K562 (cell line): Measurements from ENCODE around the gene GP1BB. TPM values are rescaled to one million over a fixed set of nuclear protein-coding genes. Genes with fewer than 3 reads are reported as not detected.

Experiments used
- BACH1 ChIP-seq: fragments of 200-800 bp; sonication (Bioruptor generic); IDR thresholded peaks from 2 replicates; pipeline ENCODE4 v1.6.1; 2016; ENCODE audit warnings: missing genetic modification characterization, missing compliant biosample characterization
- CCAR2 ChIP-seq: fragments of 200-400 bp; formaldehyde crosslinking; IDR thresholded peaks from 2 replicates; pipeline ENCODE4 v1.6.1; 2017; ENCODE audit warnings: mild to moderate bottlenecking, low read depth, low read length
- CHD4 ChIP-seq: fragments of 200-600 bp; sonication (generic); IDR thresholded peaks from 3 replicates; pipeline ENCODE4 v1.6.1; 2012; ENCODE audit warnings: low read depth, mild to moderate bottlenecking, mixed read lengths, low read length, inconsistent platforms; ENCODE audit not compliant: insufficient read depth, insufficient replicate concordance, poor library complexity, severe bottlenecking
- CREBBP ChIP-seq: IDR thresholded peaks from one replicate; pipeline ENCODE4 v1.6.1; 2012; ENCODE audit warnings: low read depth, mild to moderate bottlenecking, control low read depth, inconsistent platforms, low read length
- ETV6 ChIP-seq, 3 experiments: fragments of 150-350 bp in 1 of 3; sonication (generic) in 1 of 3; formaldehyde crosslinking in 1 of 3; IDR thresholded peaks; 2 replicates each; pipeline versions ENCODE4 v1.6.1 to v1.8.0; 2014 to 2022; ENCODE audit warnings: borderline replicate concordance in 2 of 3, low read depth in 2 of 3, antibody characterized with exemption in 1 of 3, low read length in 1 of 3, mild to moderate bottlenecking in 1 of 3, missing genetic modification reagents in 1 of 3
- EWSR1 ChIP-seq: fragments of 450-650 bp; IDR thresholded peaks from 2 replicates; pipeline ENCODE4 v1.6.1; 2018; ENCODE audit warnings: borderline replicate concordance, mild to moderate bottlenecking, low read depth, moderate library complexity; ENCODE audit not compliant: partially characterized antibody
- FOXA1 ChIP-seq: fragments of 450-650 bp; IDR thresholded peaks from 2 replicates; pipeline ENCODE4 v1.6.1; 2016; ENCODE audit warnings: mild to moderate bottlenecking, borderline replicate concordance
- ILK ChIP-seq: fragments of 450-650 bp; IDR thresholded peaks from 2 replicates; pipeline ENCODE4 v1.6.1; 2016; ENCODE audit warnings: missing genetic modification characterization, low read depth, mild to moderate bottlenecking, missing compliant biosample characterization, moderate library complexity, borderline replicate concordance
- NFIC ChIP-seq: fragments of 450-650 bp; IDR thresholded peaks from 2 replicates; pipeline ENCODE4 v1.6.1; 2017; ENCODE audit warnings: mild to moderate bottlenecking, inconsistent platforms
- POU5F1 ChIP-seq: fragments of 150-350 bp; IDR thresholded peaks from 2 replicates; pipeline ENCODE4 v1.6.1; 2014; ENCODE audit warnings: borderline replicate concordance, low read length, low read depth, mild to moderate bottlenecking; ENCODE audit not compliant: partially characterized antibody
- SETDB1 ChIP-seq: IDR thresholded peaks from one replicate; pipeline ENCODE4 v1.6.1; 2012; ENCODE audit warnings: low read length, control low read depth, inconsistent platforms
- SIN3B ChIP-seq: fragments of 450-650 bp; IDR thresholded peaks from 2 replicates; pipeline ENCODE4 v1.6.1; 2017; ENCODE audit warnings: low read depth, mild to moderate bottlenecking, moderate library complexity
- THRAP3 ChIP-seq: fragments of 450-650 bp; IDR thresholded peaks from 2 replicates; pipeline ENCODE4 v1.6.1; 2016; ENCODE audit warnings: mild to moderate bottlenecking, inconsistent platforms, borderline replicate concordance
- TOE1 ChIP-seq, 2 experiments: fragments of 450-650 bp in 1 of 2; sonication (generic) in 1 of 2; formaldehyde crosslinking in 1 of 2; IDR thresholded peaks; 2 replicates each; pipeline versions ENCODE4 v1.7.1 to v1.8.0; 2016 to 2022; ENCODE audit warnings: borderline replicate concordance in 2 of 2, mild to moderate bottlenecking in 2 of 2, antibody characterized with exemption in 1 of 2, inconsistent platforms in 1 of 2, low read depth in 1 of 2, missing genetic modification reagents in 1 of 2, moderate library complexity in 1 of 2
- TSHZ1 ChIP-seq: fragments of 250-450 bp; sonication (Bioruptor Pico); IDR thresholded peaks from 2 replicates; pipeline ENCODE4 v1.4.0; 2020; ENCODE audit warnings: mild to moderate bottlenecking, moderate library complexity
- USF1 ChIP-seq: sonication (generic); formaldehyde crosslinking; IDR thresholded peaks from 2 replicates; pipeline ENCODE4 v1.9.0; 2022; ENCODE audit warnings: mild to moderate bottlenecking, missing genetic modification reagents
- VEZF1 ChIP-seq: fragments of 200-800 bp; sonication (Bioruptor generic); IDR thresholded peaks from 2 replicates; pipeline ENCODE4 v1.6.1; 2017; ENCODE audit warnings: missing genetic modification characterization, missing compliant biosample characterization
- ZNF133 ChIP-seq: fragments of 250-450 bp; sonication (Bioruptor Pico); IDR thresholded peaks from 2 replicates; pipeline ENCODE4 v1.4.0; 2020; ENCODE audit warnings: mild to moderate bottlenecking
- polyA plus RNA-seq, 8 experiments: library from polyadenylated mRNA; depleted of rRNA in 4 of 8; stranded (reverse) in 5 of 8; unstranded in 3 of 8; fragments of >200 nt; fragmentation: Nextera tagmentation in 2 of 8; fragmentation: Illumina TruSeq in 1 of 8; extraction: Ambion mirVana in 2 of 8; extraction: Trizol in 1 of 8; gene quantifications; 2 replicates each; pipeline versions ENCODE4 v1.2.1 to v1.2.3, GENCODE V29; 2011 to 2014; ENCODE audit warnings: inconsistent platforms in 1 of 8, missing spikeins in 1 of 8
- total RNA-seq, 7 experiments: library from RNA; depleted of rRNA in 6 of 7; stranded (reverse); fragments of >200 nt in 6 of 7; fragmentation: Illumina TruSeq in 2 of 7; extraction: Trizol in 2 of 7; gene quantifications; 2 replicates each; pipeline versions ENCODE4 v1.2.1 to v1.2.3, GENCODE V29; 2011 to 2021; ENCODE audit warnings: low replicate concordance in 1 of 7

GP1BB gene
- total and polyA plus RNA-seq, 9 of the 15 experiments (the other 6 are each of a cell fraction or from before 2014, with no cell fraction given), result 0.69 to 162 (median 2.8) TPM

GRCh38 chr22:19680911-19681862 lies 42.2 kb upstream of the GP1BB start (continued):
- TF ChIP-seq CCAR2 (no peak), BACH1 (peak; percentile 81), ETV6 (IDR thresholded peaks at IDR 0.05; ENCODE audit: borderline replicate concordance in 1 of 2, low read depth in 2 of 2, low read length in 1 of 2) (peak in 1 of 2 experiments; percentile 39; a peak in 1 of 4 replicates), ETV6 (CRISPR knock-in tag; IDR thresholded peaks at IDR 0.05; ENCODE audit: borderline replicate concordance) (no peak), SIN3B (no peak), SETDB1 (no peak), TOE1 (IDR thresholded peaks at IDR 0.05; ENCODE audit: borderline replicate concordance) (0 out of 2 replicates have a peak, but pooled peaks have one; percentile 35), TOE1 (CRISPR knock-in tag; IDR thresholded peaks at IDR 0.05; ENCODE audit: borderline replicate concordance, low read depth) (no peak), TSHZ1 (CRISPR knock-in tag) (peak; percentile 76; the same call in 1 of the 2 replicates), ZNF133 (CRISPR knock-in tag) (0 out of 2 replicates have a peak, but pooled peaks have one; percentile 69), USF1 (peak; percentile 39; the same call in 1 of the 2 replicates), EWSR1 (no peak), CREBBP (no peak), ILK (tag) (peak; percentile 63; the same call in 1 of the 2 replicates), NFIC (no peak), VEZF1 (CRISPR knock-in tag) (peak; percentile 17; the same call in 1 of the 2 replicates), POU5F1 (no peak), THRAP3 (no peak), FOXA1 (no peak), CHD4 (no peak)
